ENCODE measurements around the gene CDK7.

Gene CDK7

DNA sequence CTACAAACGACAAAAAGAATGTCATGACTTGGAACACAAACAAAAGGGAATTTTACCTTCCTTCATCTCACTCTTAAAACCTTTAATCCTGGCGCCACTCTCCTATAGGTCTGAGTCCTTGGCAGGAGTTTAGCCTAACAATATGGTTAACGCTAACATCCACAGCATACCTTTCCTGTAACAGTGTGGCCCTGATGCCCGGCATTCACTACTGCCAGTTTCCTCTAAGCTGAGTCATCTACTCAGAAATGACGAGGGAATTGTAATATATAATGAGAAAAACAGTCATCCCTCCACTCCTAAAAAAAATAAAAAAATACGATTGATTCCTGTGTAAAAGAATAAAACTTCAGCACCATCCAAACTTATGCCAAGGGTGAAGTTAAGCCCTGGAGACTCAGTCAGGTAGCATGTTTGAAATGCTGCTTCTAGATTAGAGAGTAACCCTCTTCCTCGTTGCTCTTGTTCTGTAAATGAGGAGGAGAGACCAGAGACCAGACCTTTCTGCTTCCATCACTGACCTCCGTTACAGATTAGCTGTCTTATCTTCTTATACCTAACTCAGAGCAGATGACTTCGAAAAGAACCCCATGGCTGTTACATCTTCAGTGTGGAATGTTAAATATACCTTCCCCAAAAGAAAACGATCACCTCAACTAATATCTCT lies 60.5 kb downstream of the CDK7 start:
- DNase-seq, result no peak

DNA sequence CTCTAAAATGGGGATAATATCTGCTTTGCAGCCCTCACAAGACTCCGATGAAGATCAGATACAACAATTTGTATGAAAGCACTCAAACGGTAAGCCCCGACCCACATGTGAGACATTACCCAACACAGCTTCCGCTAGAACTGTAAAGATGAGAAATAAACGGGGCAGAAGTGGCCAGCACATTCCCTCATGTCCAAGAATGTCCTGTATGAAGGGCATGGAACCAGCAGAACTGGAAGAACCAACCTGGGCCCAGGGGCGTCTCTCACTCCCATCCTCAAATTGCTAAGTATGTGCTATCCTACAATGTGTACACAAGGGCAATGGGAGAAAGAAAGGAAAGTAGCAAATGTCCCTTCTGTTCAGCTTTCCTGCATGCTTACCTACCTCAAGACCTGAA lies 64.9 kb downstream of the CDK7 start:
- DNase-seq, result no peak

DNA sequence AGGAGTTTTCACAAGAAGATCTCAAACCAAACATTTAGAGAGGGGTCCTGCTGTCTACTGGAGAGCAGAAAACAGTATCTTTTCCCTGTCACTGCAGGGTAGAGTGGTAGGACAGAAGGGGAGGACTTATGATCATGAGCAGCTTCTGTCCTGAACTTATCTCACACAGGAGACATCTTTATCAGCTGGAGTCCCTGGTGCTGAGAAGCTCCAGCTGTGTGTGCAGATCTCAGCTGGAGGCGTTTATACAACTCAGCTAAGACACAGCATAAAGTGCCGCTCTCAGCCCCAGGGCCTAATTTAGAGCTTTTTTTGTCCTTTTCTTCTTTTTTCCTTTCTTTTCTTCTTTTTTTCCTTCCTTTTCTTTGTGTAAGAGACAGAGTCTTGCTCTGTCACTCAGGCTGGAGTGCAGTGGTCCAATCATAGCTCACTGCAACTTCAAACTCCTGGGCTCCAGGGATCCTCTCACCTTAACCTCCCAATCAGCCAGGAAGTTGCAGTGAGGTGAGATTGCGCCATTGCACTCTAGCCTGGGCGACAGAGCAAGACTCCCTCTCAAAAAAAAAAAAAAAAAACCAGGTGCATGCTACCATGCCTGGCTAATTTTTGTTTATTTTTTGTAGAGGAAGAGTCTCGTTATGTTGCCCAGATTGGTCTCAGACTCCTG lies 66.0 kb downstream of the CDK7 start:
- DNase-seq, result no peak

DNA sequence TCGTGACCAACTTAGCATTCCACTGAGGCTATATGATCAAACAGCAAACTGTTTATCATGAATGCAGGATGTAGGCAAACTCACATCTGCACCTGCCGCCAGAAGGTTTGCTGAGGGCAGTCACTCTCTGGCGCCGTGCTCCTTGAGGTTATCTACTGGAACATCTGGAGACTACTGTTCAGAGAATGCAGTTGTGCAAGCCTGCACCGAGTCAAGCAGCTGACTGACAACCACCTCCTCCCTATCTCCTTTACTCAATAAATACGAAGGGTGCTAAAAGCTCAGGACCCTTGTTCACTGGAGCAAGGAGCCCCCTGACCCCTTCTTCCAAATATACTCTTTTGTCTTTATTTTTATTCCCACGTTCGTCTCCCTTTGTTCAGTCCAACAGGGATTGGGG lies 70.8 kb downstream of the CDK7 start:
- no peak for DNase-seq

DNA sequence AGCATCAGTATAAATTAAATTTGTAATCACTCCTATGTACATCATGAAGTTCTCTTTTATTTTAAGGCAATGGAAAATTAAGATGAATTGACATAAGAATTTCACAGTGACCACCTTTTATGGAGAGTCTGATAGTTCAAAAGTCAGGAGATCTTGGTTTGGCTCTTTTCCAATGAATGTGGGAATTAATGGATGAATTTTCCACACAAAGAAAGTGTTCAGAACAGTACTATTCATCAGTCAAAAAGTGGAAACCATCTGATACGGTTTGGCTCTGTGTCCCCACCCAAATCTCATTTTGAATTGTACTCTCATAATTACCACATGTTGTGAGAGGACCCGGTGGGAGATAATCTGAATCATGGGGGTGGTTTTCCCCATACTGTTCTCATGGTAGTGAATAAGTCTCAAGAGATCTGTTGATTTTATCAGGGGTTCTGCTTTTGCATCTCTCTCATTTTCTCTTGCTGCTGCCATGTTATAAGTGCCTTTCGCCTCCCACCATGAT lies 73.4 kb downstream of the CDK7 start:
- DNase-seq, result no peak

DNA sequence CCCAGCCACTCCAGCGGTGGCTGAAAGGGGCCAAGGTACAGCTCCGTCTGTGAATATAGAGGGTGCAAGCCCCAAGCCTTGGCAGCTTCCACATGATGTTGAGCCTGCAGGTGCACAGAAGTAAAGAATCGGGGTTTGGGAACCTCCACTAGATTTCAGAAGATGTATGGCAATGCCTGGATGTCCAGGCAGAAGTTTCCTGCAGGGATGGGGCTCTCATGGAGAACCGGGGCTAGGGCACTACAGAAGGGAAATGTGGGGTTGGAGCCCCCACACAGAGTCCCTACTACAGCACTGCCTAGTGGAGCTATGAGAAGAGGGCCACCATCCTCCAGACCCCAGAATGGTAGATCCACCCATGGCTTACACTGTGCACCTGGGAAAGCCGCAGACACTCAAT lies 74.7 kb downstream of the CDK7 start:
- DNase-seq, result no peak

DNA sequence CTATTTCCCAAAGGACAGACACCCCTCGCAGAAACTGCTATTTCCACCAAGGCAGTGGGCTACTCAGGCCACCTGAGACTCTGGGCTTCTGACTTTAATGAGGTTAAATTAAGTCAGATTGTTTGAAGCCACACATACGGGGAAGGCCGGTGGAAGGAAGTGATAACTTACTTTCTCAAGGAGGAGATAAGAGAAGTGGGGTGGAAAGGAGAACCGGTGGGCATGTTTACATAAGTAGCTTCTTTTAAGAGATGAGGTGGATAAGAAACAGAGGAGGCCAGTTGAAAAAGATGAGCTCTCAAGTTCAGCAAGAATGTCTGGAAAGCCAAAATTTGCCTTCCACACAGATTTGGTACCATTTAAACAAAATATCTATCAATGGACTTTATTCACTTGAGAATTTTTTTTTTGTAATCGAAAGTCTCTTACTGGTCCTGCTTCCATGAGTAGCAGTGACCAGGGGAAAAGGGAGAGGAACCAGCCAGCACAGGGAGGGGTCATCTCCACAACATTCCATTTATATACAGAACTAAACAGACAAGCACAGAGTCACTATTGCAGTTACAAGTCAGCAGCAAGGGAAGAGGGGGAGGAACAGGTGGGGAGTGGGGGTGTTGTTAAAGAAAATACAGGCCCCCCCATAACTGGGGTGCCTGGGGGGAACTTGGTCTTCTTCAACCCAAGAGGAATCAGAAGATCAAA lies 77.9 kb downstream of the CDK7 start:
- no peak for DNase-seq

DNA sequence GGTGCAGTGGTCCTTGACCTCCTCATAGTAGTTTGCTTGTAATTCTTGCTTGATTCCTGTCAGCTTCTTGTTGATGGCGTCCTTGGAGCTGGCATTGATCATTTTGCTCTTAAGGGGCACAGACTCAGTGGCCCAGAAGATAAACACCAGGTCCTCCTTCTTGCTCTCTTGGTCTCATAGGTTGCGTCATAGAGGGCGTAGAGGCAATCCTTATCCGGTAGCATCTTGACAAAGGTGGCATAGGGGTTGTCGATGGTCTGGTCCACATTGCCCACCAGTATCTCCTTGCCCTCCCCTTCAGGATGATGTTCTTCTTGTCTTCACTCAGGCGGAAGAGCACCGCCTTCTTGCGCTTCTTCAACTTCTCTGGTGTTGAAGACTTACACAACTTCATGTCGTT lies 78.7 kb downstream of the CDK7 start:
- no peak for DNase-seq

DNA sequence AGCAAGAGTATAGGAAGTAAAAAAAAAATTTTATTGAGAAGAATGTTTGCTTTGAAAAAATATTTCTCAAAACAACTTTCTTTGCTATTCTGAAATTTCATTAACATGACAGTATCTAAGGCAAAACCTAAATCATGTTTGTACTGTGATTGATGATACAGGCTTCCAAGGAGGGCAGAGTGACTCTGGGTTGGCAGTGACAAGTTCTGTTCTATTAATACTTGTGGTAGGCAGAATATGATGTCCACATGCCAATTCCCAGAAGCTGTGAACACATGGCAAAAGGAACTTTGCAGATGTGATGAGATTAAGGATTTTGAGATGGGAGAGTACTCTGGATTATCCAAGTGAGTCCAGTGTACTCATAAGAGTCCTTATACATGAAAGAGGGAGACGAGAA lies 81.3 kb downstream of the CDK7 start:
- no peak for DNase-seq

DNA sequence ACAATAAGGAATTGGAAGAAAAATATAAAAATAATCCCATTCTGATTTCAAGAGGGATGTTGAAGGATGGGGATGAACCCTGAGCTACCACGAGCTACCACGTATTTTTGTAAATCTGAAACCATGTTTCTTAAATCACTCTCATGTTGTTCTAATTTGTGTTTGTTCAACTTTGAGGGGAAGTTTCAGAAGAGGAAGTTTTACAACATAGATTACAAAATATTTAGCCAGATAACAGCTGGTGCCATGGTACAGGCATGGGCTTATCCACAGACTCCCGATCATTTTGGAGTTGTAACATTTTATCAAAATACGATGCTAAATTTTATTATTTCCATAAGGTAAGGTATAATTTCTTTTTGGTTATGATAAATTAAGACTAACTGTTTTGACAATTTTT lies 82.7 kb downstream of the CDK7 start:
- no peak for DNase-seq

DNA sequence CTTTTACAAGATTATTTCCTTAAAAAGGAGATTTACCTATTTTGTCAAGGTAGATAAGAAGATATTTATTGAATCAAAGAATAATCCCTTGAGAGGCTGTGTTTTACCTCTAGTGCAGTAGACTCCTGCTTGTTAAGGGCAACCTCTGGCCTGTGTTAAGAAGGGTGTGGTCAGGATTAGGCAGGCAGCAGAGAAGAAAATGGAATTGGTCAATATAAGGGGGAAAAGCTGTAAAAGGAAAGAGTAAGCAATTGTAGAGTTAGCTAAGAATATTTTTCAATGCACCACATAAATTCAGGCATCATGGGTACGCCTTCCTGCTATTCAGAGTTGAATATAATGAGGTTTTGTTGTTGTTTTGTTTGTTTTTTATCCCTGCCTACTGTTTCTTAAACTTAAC lies 91.7 kb downstream of the CDK7 start:
- no peak for DNase-seq

Data from CD4-positive, alpha-beta T cell treated with Interleukin-17A for 4 hours (primary cell).